ENCODE results near the gene CCDC120.

Gene CCDC120

GRCh38 chrX:49061916-49062315, 3.1 kb downstream of the CCDC120 start:
- no peak for TF ChIP-seq CTCF (conservative IDR thresholded peaks at IDR 0.05; ENCODE audit: low read depth, low read length)
- DNase-seq (ENCODE audit: low read depth), result no peak
- no peak overlapping the region for H3K4me3 ChIP-seq (ENCODE audit: low read length)

GRCh38 chrX:49063715-49064114, 4.9 kb downstream of the CCDC120 start:
- DNase-seq (ENCODE audit: low read depth), result no peak
- TF ChIP-seq CTCF (conservative IDR thresholded peaks at IDR 0.05; ENCODE audit: low read depth, low read length), result no peak
- H3K4me3 ChIP-seq (ENCODE audit: low read length), result no peak overlapping the region

DNA sequence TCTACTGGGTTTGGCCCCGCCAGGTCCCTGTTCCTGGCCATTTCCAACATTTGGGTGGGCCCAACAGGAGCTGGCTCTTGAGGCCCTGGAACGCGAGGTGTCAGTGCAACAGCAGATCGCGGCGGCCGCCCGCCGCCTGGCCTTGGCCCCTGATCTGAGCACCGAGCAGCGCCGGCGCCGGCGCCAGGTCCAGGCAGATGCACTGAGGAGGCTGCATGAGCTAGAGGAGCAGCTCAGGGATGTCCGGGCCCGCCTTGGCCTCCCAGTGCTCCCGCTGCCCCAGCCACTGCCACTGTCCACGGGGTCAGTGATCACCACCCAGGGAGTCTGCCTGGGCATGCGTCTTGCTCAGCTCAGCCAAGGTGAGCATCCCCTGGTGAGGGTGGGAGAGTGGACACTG, 5.5 kb downstream of the CCDC120 start:
- DNase-seq (ENCODE audit: low read depth), result no peak
- TF ChIP-seq CTCF (conservative IDR thresholded peaks at IDR 0.05; ENCODE audit: low read depth, low read length), result no peak
- no peak overlapping the region for H3K4me3 ChIP-seq (ENCODE audit: low read length)

DNA sequence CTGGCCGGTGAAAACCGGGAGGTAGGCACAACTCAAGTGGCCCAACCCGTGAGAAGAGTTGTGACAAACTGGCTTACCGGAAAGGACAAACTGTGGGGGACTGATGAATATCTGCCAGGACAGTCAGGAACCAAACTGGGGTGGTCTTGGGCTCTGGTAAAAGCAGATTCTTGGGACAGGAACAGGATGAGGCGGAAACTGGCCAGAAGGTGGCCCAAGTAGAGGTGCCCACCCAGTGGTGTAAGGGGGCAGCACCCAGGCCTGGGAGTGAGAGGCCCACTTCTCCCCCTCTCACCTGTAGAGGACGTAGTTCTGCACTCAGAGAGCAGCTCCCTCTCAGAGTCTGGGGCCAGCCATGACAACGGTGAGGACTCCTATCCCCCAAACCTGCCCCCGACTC, 5.9 kb downstream of the CCDC120 start:
- DNase-seq (ENCODE audit: low read depth), result no peak
- TF ChIP-seq CTCF (conservative IDR thresholded peaks at IDR 0.05; ENCODE audit: low read depth, low read length), result no peak

GRCh38 chrX:49066278-49066677, 7.5 kb downstream of the CCDC120 start:
- DNase-seq (ENCODE audit: low read depth), result no peak
- no peak overlapping the region for H3K4me3 ChIP-seq (ENCODE audit: low read length)
- no peak for TF ChIP-seq CTCF (conservative IDR thresholded peaks at IDR 0.05; ENCODE audit: low read depth, low read length)

More for the DNA sequence above, 5.9 kb downstream of the CCDC120 start:
- no peak overlapping the region for H3K4me3 ChIP-seq (ENCODE audit: low read length)

DNA sequence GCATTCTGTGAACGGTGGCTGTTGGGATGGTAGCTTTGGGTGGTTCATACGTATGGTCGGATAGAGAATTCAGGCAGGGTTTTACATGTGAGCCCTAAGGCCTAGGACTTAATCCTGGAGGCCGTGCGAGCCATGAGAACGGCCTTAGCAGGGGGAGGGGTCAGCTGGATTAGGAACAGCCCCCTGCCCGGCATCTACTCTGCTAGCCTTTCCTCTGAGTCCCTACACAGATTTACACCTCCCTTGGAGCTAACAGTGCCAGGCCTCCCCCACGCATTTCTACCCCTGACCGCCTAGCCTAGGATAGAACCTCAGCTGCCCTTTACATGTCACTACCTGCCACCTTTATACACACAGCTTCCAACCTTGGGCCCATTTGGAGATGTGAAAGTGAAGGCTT, 7.9 kb downstream of the CCDC120 start:
- no peak for TF ChIP-seq CTCF (conservative IDR thresholded peaks at IDR 0.05; ENCODE audit: low read depth, low read length)
- DNase-seq (ENCODE audit: low read depth), result no peak
- no peak overlapping the region for H3K4me3 ChIP-seq (ENCODE audit: low read length)

GRCh38 chrX:49067285-49068120, 8.7 kb downstream of the CCDC120 start:
- no peak for DNase-seq (ENCODE audit: low read depth)
- no peak overlapping the region for H3K4me3 ChIP-seq (ENCODE audit: low read length)
- TF ChIP-seq CTCF (conservative IDR thresholded peaks at IDR 0.05; ENCODE audit: low read depth, low read length), result no peak
